ENCODE results near the gene C19orf53.
"Not testable (repeated sequence)": the region's sequence is repeated elsewhere in the genome, so short reads cannot be mapped to it uniquely, and the experiment has no call there.

The C19orf53 gene

DNA sequence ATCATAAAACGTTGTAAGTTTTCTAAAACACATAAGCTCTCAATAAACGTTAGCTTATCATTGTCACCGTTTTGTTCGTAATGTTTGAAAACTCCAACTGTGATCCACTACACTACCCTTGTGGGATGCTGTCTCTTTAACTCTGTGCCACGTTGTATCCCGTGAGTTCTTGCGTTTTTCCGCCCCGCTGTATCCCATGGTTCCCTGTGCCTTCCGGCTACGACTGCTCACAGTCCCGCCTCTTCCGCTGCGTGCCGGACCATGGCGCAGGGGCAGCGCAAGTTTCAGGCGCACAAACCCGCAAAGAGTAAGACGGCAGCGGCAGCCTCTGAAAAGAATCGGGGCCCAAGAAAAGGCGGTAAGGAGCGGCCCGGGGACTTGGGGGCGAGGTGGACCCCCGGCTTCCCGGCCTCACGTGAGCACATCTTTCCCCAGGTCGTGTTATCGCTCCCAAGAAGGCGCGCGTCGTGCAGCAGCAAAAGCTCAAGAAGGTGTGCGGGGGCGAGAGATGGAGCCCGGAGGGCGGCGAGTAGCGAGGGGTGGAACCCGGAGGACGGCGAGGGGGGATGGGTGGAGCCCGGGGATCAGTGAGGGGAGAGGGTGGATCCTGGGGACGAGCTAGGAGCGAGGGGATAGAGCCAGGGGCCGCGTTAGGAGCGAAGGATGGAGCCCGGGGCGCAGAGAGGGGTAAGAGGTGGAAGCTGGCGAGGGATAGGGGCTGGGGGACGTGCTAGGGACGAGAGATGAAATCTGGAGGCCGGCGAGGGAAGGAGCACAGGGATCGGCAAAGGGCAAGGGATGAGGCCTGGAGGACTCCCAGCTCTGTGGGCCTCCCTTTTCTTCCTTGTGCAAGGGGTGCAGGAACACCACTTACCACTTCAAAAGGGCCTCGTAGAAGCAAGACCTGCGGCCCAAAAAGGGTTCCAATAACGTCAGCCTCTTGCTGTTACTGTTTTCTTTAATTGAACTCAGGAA lies at the start of gene C19orf53:
TSS of gene C19orf53 (plus strand) at position 240 of the 975 bp plus-strand sequence. CDS start at position 262, 22 bp downstream.
- peak; percentile 70 to 77 (median 73) for DNase-seq (ENCODE audit: low read depth in 3 of 3)

DNA sequence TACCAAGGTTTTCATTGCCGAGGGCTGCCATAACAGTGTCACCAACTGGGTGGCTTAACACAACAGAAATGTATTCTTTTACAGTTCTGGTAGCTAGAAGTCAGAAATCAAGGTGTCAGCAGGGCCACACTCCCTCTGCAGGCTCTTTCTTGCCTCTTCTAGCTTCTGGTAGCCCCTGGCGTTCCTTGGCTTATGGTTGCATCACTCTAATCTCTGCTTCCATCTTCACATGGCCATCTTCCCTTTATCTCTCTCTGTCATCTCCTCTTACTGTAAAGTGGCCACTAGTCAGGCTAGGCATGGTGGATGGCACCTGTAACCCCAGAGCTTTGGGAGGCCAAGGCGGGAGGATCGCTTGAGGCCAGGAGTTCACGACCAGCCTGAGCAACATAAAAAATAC lies 47.9 kb upstream of the C19orf53 start:
- DNase-seq (ENCODE audit: low read depth in 3 of 3): no peak

DNA sequence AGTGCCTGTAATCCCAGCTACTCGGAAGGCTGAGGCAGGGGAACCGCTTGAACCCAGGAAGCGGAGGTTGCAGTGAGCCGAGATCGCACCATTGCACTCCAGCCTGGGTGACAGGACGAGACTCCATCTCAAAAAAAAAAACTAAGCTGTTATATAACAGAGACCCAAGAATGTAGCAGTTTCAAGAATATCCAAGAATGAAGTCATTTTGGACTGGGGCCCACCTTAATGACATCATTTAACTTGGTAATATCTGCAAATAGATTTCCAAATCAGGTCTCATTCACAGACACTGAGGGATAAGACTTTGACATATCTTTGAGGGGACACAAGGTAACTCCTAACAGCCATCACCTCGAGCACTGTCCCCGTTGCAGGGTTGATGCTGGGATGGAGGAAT lies 46.5 kb upstream of the C19orf53 start:
- DNase-seq (ENCODE audit: low read depth in 3 of 3): no peak

DNA sequence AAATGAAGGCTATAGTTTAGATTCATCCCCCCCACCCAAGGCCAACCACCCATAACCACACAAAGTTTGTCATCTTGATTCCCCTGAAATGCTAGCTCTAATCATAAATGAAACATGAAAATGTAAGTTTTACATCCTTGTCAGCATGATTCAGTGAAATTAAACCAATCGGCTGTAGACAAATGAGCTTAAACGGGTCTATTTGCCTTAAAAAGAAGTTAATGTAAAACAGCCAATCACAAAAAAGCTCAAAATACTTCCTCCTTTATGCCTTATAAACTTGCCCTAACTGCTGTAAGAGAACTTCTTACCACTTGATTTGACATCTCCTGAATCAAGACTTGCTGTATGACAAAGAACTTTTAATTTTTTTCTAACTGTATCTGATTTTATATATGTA lies 44.4 kb upstream of the C19orf53 start:
- no peak for DNase-seq (ENCODE audit: low read depth in 3 of 3)

DNA sequence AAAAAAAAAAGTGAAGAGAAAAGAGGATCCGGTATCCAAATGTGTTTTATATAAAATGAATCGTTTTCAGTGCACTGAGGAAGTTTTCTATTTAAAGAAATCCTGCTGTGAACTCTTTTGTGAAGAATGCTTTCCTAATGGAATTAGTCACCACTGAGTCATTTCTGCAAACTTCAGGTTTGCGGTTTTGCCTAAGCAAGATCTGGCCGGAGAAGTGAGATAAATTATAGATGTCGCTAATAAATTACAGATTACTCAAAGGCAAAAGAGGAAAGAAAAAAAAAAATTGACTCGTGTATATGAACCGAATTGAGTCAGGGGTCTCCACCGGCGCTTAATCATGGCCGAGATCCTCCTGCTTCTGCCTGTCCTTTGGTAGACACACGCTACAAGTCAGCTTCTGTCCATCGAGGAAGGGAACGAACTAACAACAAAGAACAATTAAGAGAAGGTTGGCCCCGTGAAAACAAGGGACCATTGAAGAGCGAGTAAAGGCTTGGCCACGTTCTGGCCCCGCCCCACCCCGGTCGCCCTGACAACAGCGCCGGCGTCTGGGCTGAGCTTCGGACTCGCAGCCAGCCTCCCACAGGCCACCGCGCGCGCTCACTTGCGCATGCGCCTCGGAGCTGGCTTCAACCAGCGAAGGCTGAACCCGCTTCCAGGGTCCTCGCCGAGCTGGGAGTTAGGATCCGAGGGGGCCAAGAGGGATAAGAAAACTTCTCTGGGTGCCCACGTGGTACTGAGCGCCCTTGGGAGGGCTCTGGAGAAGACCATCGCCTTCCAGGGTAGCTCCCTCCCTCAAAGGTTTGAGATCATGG lies 42.9 kb upstream of the C19orf53 start:
- DNase-seq (ENCODE audit: low read depth in 3 of 3): peak; percentile 80 to 90 (median 90)

DNA sequence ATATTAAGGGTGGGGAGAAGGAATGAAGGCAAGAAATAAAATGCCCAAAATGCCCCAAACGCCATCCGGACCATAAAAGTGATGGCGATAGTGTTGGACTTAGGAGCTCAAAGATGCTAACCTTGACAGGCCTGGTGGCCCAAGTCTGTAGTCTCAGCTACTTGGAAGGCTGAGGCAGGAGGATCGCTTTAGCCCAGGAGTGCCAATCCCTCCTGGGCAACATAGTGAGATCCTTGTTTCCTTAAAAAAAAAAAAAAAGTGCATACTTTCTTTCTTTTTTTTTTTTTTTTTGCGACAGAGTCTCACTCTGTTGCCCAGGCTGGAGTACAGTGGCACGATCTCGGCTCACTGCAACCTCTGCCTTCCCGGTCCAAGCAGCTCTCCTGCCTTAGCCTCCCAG lies 41.9 kb upstream of the C19orf53 start:
- DNase-seq (ENCODE audit: low read depth in 3 of 3): no peak

DNA sequence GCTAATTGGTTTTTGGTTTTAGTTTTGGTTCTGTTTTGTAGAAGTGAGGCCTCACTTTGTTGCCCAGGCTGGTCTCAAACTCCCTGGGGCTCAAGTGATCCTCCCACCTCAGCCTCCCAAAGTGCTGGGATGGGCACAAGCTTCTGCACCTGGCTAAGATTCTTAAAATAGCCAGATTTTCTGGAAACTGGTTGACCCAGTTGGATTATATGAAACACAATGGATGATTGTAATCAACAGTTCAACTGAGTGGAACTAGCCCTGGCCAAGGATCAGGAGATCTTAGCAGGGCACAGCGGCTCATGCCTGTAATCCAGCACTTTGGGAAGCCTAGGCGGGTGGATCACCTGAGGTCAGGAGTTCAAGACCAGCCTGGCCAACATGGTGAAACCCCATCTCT lies 39.5 kb upstream of the C19orf53 start:
- no peak for DNase-seq (ENCODE audit: low read depth in 3 of 3)

DNA sequence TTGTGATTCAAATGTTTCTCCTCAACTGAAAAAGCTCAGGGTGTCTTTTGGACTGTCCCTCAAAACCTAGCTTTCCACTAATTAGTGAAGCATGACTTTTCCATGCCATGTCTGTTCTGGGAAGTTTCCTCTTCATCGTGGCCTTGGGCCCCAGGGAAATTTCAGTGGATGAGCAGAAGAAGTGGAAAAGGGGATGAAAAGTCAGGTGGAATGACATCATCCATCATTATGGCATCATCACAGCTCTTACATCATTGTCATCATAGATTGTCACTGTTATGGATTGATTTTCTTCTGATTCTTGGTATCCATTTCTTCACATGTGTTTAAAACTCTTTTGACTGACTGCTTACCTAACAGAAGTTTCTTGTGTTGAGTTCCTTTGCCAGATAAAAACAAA lies 36.2 kb upstream of the C19orf53 start:
- DNase-seq (ENCODE audit: low read depth in 3 of 3): no peak

DNA sequence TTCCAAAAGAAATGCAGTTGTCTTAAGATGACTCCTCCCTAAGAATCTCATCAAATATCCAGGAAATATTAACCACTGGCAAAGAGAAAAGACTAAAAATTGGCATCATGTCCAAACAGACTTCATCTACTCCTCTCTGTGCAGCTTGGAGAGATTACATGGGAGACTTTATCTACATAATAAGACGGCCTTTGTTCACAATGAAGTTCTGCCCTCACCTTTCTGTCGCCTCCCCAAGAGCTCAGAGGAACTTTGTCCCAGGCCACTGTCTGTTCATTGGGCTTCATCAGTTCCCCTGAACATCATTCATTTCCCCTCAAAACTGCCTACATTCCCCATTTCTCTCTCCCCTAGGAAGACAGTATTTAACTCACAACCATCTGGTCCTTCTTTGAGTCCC lies 32.4 kb upstream of the C19orf53 start:
- DNase-seq (ENCODE audit: low read depth in 3 of 3): no peak

DNA sequence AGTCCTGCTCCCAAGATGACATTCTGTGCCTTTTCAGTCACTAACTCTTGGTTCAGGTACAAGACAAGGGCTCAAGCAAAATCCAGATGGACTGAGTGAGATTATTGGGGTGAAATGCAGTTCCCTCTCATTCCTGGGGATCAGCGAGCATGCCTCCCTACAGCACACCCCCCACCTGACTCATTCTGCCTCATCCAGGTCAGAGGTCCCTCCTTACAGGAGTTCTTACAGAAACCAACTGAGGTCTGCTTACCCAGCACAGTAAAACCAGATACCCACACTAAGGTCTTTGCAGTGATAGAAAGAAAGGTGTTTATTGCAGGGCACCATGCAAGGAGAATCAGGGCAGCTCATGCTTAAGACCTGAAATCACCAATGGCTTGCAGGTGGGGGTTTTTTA lies 31.5 kb upstream of the C19orf53 start:
- DNase-seq (ENCODE audit: low read depth in 3 of 3): no peak

DNA sequence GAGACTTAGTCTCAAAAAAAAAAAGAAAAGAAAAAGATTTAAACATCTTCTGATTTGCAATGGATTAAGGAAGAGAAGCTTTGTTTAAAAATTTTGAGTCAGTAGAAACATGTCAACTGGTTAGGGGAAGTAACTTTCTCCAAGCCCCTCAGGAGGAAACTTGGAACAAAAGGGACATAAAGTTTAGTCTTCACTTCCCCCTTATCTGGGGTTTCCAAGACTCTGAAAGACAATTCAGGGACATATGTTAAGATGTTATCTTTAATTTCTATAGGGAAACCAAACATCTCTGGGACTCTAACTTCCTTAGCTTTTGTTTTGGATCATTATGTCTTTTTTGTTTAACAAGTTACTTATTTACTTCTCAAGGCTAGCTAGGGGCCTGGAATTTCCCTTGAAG lies 30.1 kb upstream of the C19orf53 start:
- DNase-seq (ENCODE audit: low read depth in 3 of 3): no peak

DNA sequence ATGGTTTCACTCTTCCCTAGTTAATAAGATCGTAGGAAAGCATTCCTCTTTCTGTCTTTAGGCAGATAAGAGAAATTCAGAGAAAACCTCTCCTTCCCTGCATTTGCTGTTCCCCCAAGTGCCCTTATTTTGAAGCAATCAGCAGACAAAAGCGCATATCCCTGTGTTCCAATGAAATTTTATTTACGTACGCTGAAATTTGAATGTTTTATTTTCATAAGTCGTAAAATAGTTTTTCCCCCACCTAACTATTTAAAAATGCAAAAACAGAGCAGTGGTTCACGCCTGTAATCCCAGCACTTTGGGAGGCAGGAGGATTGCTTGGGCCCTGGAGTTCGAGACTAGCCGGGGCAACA lies 27.2 kb upstream of the C19orf53 start:
- no peak for DNase-seq (ENCODE audit: low read depth in 3 of 3)

DNA sequence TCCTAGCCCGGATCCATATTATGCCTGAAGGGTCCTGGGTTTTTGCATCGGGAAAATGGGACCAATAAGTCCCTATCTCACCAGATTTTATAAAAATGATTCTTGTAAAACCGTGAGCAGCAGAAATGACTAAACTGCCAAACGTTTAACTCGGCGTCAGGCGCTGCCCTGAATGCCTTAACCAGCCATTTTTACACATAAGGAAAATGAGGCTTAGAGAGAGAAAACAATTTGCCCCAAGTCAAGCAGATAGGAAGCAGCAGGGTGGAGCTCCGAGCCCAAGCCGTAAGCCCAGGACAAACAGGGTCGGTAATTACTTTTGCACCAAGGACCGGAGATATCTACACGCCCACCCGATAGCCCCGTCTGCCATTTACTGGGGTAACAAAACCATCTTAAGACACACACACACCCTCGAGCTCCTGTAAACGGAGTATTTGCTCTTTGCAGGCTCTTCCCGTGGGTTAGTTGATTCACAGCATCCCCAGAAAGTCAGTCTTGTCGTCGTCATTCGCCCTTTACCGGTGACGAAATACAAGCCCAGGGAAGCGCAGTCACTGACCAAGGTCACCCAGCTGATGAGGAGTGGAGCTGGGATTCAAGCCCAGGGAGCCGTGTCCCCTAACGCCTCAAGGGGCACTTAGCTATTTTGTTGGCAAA lies 26.0 kb upstream of the C19orf53 start:
- DNase-seq (ENCODE audit: low read depth in 3 of 3): no peak

DNA sequence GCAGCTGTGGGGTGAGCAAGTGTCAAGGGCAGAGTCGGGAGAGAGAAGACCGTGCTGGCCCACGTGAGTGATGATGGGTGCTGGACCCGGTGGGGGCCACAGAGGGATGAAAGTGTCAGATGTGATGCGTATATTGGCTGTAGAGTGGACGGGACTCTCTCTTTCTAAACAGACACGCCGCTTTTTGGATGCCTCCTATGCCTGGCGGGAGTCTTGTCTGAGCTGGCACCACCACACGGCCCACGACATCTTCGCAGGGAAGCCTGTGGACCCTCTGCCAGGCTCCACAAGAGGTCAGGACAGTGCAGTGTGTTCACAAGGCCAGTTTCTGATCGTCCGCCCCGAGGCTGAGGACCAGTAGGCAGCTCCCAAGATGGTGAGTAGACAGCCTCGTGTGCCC lies 22.8 kb upstream of the C19orf53 start:
- DNase-seq (ENCODE audit: low read depth in 3 of 3): no peak

DNA sequence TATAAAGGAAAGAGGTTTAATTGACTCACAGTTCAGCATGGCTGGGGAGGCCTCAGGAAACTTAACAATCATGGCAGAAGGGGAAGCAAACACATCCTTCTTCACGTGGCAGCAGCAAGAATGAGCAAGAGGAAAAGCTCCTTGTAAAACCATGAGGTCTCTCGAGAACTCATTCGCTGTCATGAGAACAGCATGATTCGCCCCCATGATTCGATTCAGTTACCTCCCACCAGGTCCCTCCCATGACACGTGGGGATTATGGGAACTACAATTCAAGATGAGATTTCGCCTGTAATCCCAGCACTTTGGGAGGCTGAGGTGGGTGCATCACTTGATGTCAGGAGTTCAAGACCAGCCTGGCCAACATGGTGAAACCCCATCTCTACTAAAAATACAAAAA lies 20.6 kb upstream of the C19orf53 start:
- not testable (repeated sequence) for DNase-seq (ENCODE audit: low read depth in 3 of 3)

DNA sequence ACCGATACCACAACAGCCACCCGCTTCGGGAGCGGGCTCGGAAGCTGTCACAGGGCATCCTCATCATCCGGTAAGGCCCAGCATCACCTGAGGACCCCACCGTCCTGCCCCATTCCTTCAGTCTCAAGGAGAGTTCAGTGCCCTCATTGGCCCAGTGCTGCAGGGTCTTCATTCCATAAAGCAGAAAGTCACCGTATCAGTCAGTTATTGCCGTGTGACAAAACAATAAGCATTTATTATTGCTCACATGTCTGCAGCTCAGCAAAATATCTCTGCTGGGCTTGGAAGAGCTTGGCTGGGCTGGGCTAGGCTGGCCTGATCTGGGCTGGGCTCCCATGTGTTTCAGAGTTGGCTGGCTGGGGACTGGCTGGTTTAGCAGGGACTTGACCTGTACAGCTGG lies 18.0 kb upstream of the C19orf53 start:
- no peak for DNase-seq (ENCODE audit: low read depth in 3 of 3)

DNA sequence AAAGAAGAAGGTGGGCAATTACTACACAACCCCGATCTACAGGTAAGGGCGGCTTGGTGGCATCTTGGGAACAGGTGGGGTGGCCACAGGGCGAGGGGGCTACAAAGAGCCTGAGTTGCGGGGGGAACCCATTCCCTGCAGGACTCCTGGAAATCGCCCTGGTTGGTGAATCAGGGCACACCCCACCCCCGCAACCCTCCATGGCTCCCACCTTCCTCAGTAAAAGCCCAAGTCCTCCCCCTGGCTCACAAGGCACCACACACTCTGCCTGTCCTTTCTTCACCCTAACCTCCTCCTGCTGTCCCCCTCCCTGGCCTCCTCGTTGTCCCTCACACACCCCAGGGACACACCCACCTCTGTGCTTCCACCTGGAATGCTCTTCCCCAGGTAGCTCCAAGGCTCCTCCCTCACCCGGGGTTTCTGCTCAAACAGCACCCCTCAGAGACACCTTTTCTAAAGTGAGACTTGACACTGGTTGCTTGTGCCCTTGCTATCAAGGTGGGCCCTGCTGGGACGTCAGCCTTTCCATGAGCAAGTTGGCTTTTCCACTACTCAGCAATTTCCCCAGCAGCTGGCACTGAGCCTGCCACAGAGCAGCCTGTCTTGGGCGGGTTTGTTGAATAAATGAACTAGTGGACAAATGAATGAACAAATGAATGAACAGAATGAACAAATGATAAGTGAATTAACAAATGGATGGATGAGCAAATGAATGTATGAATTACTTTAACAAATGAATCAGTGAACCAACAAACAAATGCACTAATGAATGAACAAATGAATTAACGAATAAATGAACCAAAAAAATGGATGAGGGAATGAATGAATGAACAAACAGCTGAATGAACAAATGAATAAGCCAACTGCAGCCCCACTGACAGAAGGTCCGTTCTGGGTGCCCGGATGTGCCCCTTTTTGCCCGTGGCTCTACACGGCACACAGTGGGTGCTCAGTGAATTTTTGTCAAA lies 16.2 kb upstream of the C19orf53 start:
- no peak for DNase-seq (ENCODE audit: low read depth in 3 of 3)

DNA sequence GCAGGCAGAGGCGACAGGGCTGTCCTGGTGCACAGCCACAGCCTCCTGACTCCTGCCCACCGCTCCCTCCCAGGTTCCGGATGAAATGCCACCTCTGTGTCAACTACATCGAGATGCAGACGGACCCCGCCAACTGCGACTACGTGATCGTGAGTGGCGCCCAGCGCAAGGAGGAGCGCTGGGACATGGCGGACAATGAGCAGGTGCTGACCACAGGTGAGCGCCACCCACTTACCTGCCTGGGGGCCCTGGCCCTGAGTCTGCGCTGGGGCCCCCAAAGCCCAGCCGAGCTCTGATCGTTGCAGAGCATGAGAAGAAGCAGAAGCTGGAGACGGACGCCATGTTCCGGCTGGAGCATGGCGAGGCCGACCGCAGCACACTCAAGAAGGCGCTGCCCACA lies 15.5 kb upstream of the C19orf53 start:
- no peak for DNase-seq (ENCODE audit: low read depth in 3 of 3)

DNA sequence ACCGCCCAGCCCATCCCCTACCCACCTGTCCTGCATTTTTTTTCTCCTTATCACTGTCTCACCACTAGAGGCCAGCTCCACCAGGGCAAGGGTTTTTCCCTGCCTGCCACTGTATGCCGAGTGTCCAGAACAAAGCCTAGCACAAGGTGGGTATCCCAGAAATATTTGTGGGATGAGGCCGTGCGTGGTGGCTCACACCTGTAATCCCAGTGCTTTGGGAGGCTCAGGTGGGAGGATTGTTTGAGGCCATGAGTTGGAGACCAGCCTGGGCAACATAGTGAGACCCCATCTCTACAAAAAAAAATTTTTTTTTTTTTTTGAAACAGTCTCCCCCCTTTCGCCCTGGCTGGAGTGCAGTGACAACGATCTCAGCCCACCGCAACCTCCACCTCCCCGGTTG lies 12.8 kb upstream of the C19orf53 start:
- no peak for DNase-seq (ENCODE audit: low read depth in 3 of 3)

DNA sequence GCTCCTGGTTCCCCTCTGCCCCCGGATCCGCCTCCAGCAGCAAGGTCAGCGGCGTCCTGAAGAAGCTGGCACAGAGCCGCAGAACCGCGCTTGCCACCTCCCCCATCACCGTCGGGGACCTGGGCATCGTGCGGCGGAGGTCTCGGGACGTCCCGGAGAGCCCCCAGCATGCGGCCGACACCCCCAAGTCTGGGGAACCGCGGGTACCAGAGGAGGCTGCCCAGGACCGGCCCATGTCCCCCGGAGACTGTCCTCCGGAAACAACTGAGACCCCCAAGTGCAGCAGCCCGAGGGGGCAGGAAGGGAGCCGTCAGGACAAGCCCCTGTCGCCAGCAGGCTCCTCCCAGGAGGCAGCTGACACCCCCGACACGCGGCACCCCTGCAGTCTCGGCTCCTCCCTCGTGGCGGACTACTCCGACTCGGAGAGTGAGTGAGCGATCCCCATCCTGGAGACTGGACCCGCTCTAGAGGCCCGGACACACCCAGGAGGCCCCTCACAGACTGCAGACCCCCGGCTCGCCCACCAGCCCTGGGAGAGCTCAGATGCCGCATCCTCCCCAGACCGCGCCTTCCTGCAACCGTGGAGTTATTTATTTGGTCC lies 11.5 kb upstream of the C19orf53 start:
- DNase-seq (ENCODE audit: low read depth in 3 of 3): no peak

DNA sequence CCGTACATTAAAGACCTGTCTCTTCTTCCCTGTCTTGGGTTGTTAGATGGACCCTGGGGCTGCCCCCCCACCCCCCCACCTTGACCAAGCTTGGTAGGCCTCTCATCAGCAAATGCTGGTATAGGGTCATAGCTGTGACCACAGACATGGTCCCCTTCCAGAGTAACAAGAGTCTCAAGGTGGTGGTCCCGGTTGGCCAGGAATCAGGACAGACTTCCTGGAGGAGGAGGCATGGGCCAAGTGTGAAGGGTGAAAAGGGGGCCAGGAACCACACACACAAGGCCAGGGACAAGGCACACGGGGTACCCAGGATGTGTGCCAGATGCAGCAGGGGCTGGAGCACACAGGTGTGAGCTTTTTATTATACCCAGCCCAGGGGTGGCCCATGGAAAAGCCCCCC lies 11.0 kb upstream of the C19orf53 start:
- DNase-seq (ENCODE audit: low read depth in 3 of 3): no peak

Measured in stimulated activated CD4-positive, alpha-beta T cell treated with anti-CD3 and anti-CD28 coated beads, TNF-alpha, amount 100 ng/mL, for 4 hours (primary cell).